Breast epithelium (tissue), 3 donors: ENCODE results near the gene HSD17B11.
"Not testable (repeated sequence)": the region's sequence is repeated elsewhere in the genome, so short reads cannot be mapped to it uniquely, and the experiment has no call there.

Source experiments
- CTCF ChIP-seq, 3 donors: fragments of 450-650 bp; IDR thresholded peaks; one replicate each; pipeline ENCODE4 v1.5.1; 2016 to 2017; ENCODE audit warnings: antibody characterized with exemption in 3 of 3, mild to moderate bottlenecking in 3 of 3, moderate library complexity in 3 of 3
- POLR2A ChIP-seq: fragments of 450-650 bp; IDR thresholded peaks from one replicate; pipeline ENCODE4 v1.6.1; 2016; ENCODE audit warnings: antibody characterized with exemption, mild to moderate bottlenecking, moderate library complexity
- POLR2AphosphoS5 ChIP-seq, 3 donors: sonication (generic); formaldehyde crosslinking; IDR thresholded peaks; one replicate each; pipeline ENCODE4 v1.6.1; 2017; ENCODE audit warnings: antibody characterized with exemption in 3 of 3

DNA sequence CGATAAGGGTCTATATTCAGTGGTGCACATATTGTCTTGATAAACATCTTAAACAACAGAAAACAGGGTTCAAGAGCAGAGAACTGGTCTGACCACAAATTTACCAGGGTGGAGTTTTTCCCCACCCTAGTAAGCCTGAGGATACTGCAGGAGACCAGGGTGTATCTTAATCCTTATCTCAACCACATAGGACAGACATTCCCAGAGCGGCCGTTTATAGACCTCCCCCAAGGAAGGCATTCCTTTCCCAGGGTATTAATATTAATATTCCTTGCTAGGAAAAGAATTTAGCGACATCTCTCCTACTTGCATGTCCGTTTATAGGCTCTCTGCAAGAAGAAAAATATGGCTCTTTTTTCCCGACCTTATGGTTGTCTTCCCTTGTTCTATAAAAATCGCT lies 97.1 kb downstream of the HSD17B11 start:
- not testable (repeated sequence) for TF ChIP-seq POLR2A; CTCF (IDR thresholded peaks at IDR 0.05); POLR2AphosphoS5 (IDR thresholded peaks at IDR 0.05)
